ENCODE measurements around the gene PDE4B. TPM values are rescaled to one million over a fixed set of nuclear protein-coding genes. Genes with fewer than 3 reads are reported as not detected.
A peak's percentile ranks its signal among the peaks of the same experiment; 100 is the strongest.

Gene PDE4B
- total RNA-seq, 1 experiment from 2014 or later, result 3.3 TPM

- no peak for TF ChIP-seq CTCF (IDR thresholded peaks at IDR 0.05; ENCODE audit: unreplicated experiment)
- DNase-seq (ENCODE audit: unreplicated experiment), result no peak
- H3K27ac Mint-ChIP-seq (ENCODE audit: low read depth, unreplicated experiment), result no peak overlapping the region
- CTCF ChIA-PET, result interaction anchor here (1.2 kb wide), 1 partner anchor 519 kb away, joined by 3 read pairs; no protein-coding TSS in a partner anchor
- H3K9me3 Mint-ChIP-seq (ENCODE audit: unreplicated experiment), result no peaks in the 10 kb centered on the region
- no peak overlapping the region for H3K4me3 Mint-ChIP-seq (ENCODE audit: unreplicated experiment)
- no TSS peak for BruUV-seq (replicated peaks)
- H3K27me3 Mint-ChIP-seq (ENCODE audit: insufficient read depth, unreplicated experiment), result peaks cover 15% of the 10 kb centered on the region
- H3K36me3 Mint-ChIP-seq (ENCODE audit: insufficient read depth, unreplicated experiment), result no peaks in the 10 kb centered on the region
- H3K4me1 Mint-ChIP-seq (ENCODE audit: insufficient read depth, unreplicated experiment), result no peaks in the 10 kb centered on the region
- intact Hi-C loops (cut with micrococcal nuclease), result no loop called here
- POLR2A ChIA-PET, result no interaction called here
Observed at GRCh38 chr1:65773391-65774123, 19.1 kb upstream of the PDE4B start.

GRCh38 chr1:65788762-65789161 is 3.9 kb upstream of the PDE4B start:
- peaks cover 18% of the 10 kb centered on the region for H3K9me3 Mint-ChIP-seq (ENCODE audit: unreplicated experiment)
- intact Hi-C loops (cut with micrococcal nuclease), result no loop called here
- POLR2A ChIA-PET, result no interaction called here
- H3K27me3 Mint-ChIP-seq (ENCODE audit: insufficient read depth, unreplicated experiment), result peaks cover 47% of the 10 kb centered on the region
- DNase-seq (ENCODE audit: unreplicated experiment), result no peak
- no TSS peak for BruUV-seq (replicated peaks)
- H3K4me3 Mint-ChIP-seq (ENCODE audit: unreplicated experiment), result no peak overlapping the region
- no peaks in the 10 kb centered on the region for H3K36me3 Mint-ChIP-seq (ENCODE audit: insufficient read depth, unreplicated experiment)
- CTCF ChIA-PET, result no interaction called here
- peaks cover 5% of the 10 kb centered on the region for H3K4me1 Mint-ChIP-seq (ENCODE audit: insufficient read depth, unreplicated experiment)
- no peak overlapping the region for H3K27ac Mint-ChIP-seq (ENCODE audit: low read depth, unreplicated experiment)
- no peak for TF ChIP-seq CTCF (IDR thresholded peaks at IDR 0.05; ENCODE audit: unreplicated experiment)

GRCh38 chr1:65791396-65791795 is 1.3 kb upstream of the PDE4B start:
- no TSS peak for BruUV-seq (replicated peaks)
- TF ChIP-seq CTCF (IDR thresholded peaks at IDR 0.05; ENCODE audit: unreplicated experiment), result no peak
- Mint-ChIP-seq H3K27me3 (ENCODE audit: insufficient read depth, unreplicated experiment) (peaks cover 50% of the 10 kb centered on the region), H3K4me1 (ENCODE audit: insufficient read depth, unreplicated experiment) (peaks cover 5% of the 10 kb centered on the region), H3K36me3 (ENCODE audit: insufficient read depth, unreplicated experiment) (no peaks in the 10 kb centered on the region), H3K4me3 (ENCODE audit: unreplicated experiment) (no peak overlapping the region), H3K27ac (ENCODE audit: low read depth, unreplicated experiment) (no peak overlapping the region), H3K9me3 (ENCODE audit: unreplicated experiment) (peaks cover 13% of the 10 kb centered on the region)
- intact Hi-C loops (cut with micrococcal nuclease), result no loop called here
- CTCF ChIA-PET, result no interaction called here
- peak; percentile 51 for DNase-seq (ENCODE audit: unreplicated experiment)
- POLR2A ChIA-PET, result no interaction called here

GRCh38 chr1:65791801-65792668 is 660 bp upstream of the PDE4B start:
- POLR2A ChIA-PET, result no interaction called here
- peaks cover 13% of the 10 kb centered on the region for H3K9me3 Mint-ChIP-seq (ENCODE audit: unreplicated experiment)
- no TSS peak for BruUV-seq (replicated peaks)
- intact Hi-C loops (cut with micrococcal nuclease), result no loop called here
- TF ChIP-seq CTCF (IDR thresholded peaks at IDR 0.05; ENCODE audit: unreplicated experiment), result no peak
- no peak for DNase-seq (ENCODE audit: unreplicated experiment)
- CTCF ChIA-PET, result no interaction called here
- H3K36me3 Mint-ChIP-seq (ENCODE audit: insufficient read depth, unreplicated experiment), result no peaks in the 10 kb centered on the region
- no peak overlapping the region for H3K4me3 Mint-ChIP-seq (ENCODE audit: unreplicated experiment)
- H3K27me3 Mint-ChIP-seq (ENCODE audit: insufficient read depth, unreplicated experiment), result peaks cover 53% of the 10 kb centered on the region
- H3K4me1 Mint-ChIP-seq (ENCODE audit: insufficient read depth, unreplicated experiment), result peaks cover 5% of the 10 kb centered on the region
- H3K27ac Mint-ChIP-seq (ENCODE audit: low read depth, unreplicated experiment), result no peak overlapping the region

Measured in MCF 10A (cell line).